ENCODE measurements around the gene CAMTA1. TPM values are rescaled to one million over a fixed set of nuclear protein-coding genes. Genes with fewer than 3 reads are reported as not detected.

CAMTA1 gene
- polyA plus RNA-seq, 1 donor (not counting 4 experiments of a cell fraction or from before 2014, with no cell fraction given), result 51.4 TPM

- H3K27me3 ChIP-seq (ENCODE audit: control insufficient read depth, extremely low read depth, insufficient read depth, low read length), result no peaks in the 10 kb centered on the region
Observed at GRCh38 chr1:7077970-7078369, 292.7 kb downstream of the CAMTA1 start.

GRCh38 chr1:7079637-7080036, 294.4 kb downstream of the CAMTA1 start:
- dilution Hi-C loops (cut with MboI; ENCODE audit: extremely low pct_ligation_motif_present, low sequenced_read_pairs), result loop anchor here (5.0 kb wide), 1 partner anchor 32 kb away; no protein-coding TSS in a partner anchor
- Histone ChIP-seq H3K4me3 (ENCODE audit: control insufficient read depth in 2 of 3, extremely low read depth in 1 of 3, insufficient read depth in 2 of 3, low read depth in 1 of 3, low read length in 3 of 3) (no peak overlapping the region), H3K4me1 (ENCODE audit: control insufficient read depth, extremely low read depth, insufficient read depth, low read length) (no peaks in the 10 kb centered on the region), H3K9ac (ENCODE audit: control insufficient read depth, extremely low read depth, insufficient read depth, low read length) (no peak overlapping the region), H3K27me3 (ENCODE audit: control insufficient read depth, extremely low read depth, insufficient read depth, low read length) (peaks cover 10% of the 10 kb centered on the region), H3K4me2 (ENCODE audit: control insufficient read depth, extremely low read depth, insufficient read depth, low read depth, low read length) (no peak overlapping the region), H4K20me1 (ENCODE audit: control insufficient read depth, extremely low read depth, insufficient read depth, low read length) (no peaks in the 10 kb centered on the region), H3K79me2 (ENCODE audit: control insufficient read depth, insufficient read depth, low read length) (no peaks in the 10 kb centered on the region), H3K27ac (ENCODE audit: control insufficient read depth, insufficient read depth, low read length) (no peak overlapping the region), H2AFZ (ENCODE audit: control insufficient read depth, low read length) (no peak overlapping the region), H3K9me3 (ENCODE audit: control insufficient read depth, low read depth, low read length) (no peaks in the 10 kb centered on the region), H3K36me3 (ENCODE audit: control insufficient read depth in 2 of 2, extremely low read depth in 1 of 2, insufficient read depth in 2 of 2, low read length in 2 of 2) (no peaks in the 10 kb centered on the region), H3K9me1 (ENCODE audit: control insufficient read depth, extremely low read depth, insufficient read depth, low read length) (no peaks in the 10 kb centered on the region)
- FAIRE-seq (no peak), DNase-seq (ENCODE audit: low read depth, low spot score) (no peak)
- TF ChIP-seq, protein P1, sequence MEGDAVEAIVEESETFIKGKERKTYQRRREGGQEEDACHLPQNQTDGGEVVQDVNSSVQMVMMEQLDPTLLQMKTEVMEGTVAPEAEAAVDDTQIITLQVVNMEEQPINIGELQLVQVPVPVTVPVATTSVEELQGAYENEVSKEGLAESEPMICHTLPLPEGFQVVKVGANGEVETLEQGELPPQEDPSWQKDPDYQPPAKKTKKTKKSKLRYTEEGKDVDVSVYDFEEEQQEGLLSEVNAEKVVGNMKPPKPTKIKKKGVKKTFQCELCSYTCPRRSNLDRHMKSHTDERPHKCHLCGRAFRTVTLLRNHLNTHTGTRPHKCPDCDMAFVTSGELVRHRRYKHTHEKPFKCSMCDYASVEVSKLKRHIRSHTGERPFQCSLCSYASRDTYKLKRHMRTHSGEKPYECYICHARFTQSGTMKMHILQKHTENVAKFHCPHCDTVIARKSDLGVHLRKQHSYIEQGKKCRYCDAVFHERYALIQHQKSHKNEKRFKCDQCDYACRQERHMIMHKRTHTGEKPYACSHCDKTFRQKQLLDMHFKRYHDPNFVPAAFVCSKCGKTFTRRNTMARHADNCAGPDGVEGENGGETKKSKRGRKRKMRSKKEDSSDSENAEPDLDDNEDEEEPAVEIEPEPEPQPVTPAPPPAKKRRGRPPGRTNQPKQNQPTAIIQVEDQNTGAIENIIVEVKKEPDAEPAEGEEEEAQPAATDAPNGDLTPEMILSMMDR (optimal IDR thresholded peaks at IDR 0.05 in 1 of 3, IDR thresholded peaks at IDR 0.05 in 1 of 3, conservative IDR thresholded peaks at IDR 0.05 in 1 of 3; ENCODE audit: extremely low read depth in 1 of 3, insufficient read depth in 2 of 3, low read length in 3 of 3), result no peak
- TF ChIP-seq EZH2 (IDR thresholded peaks at IDR 0.05; ENCODE audit: low read length), result no peak

More at GRCh38 chr1:7077970-7078369, 292.7 kb downstream of the CAMTA1 start:
- H2AFZ ChIP-seq (ENCODE audit: control insufficient read depth, low read length), result no peak overlapping the region
- H3K36me3 ChIP-seq (ENCODE audit: control insufficient read depth in 2 of 2, extremely low read depth in 1 of 2, insufficient read depth in 2 of 2, low read length in 2 of 2), result no peaks in the 10 kb centered on the region
- H3K4me3 ChIP-seq (ENCODE audit: control insufficient read depth in 2 of 3, extremely low read depth in 1 of 3, insufficient read depth in 2 of 3, low read depth in 1 of 3, low read length in 3 of 3), result no peak overlapping the region
- DNase-seq (ENCODE audit: low read depth, low spot score) (no peak), FAIRE-seq (no peak)
- TF ChIP-seq, protein P1 (optimal IDR thresholded peaks at IDR 0.05 in 1 of 3, IDR thresholded peaks at IDR 0.05 in 1 of 3, conservative IDR thresholded peaks at IDR 0.05 in 1 of 3; ENCODE audit: extremely low read depth in 1 of 3, insufficient read depth in 2 of 3, low read length in 3 of 3), result no peak
- TF ChIP-seq EZH2 (IDR thresholded peaks at IDR 0.05; ENCODE audit: low read length), result no peak
- H3K27ac ChIP-seq (ENCODE audit: control insufficient read depth, insufficient read depth, low read length), result no peak overlapping the region
- H3K9ac ChIP-seq (ENCODE audit: control insufficient read depth, extremely low read depth, insufficient read depth, low read length), result no peak overlapping the region
- no peaks in the 10 kb centered on the region for H3K4me1 ChIP-seq (ENCODE audit: control insufficient read depth, extremely low read depth, insufficient read depth, low read length)
- no peaks in the 10 kb centered on the region for H4K20me1 ChIP-seq (ENCODE audit: control insufficient read depth, extremely low read depth, insufficient read depth, low read length)
- dilution Hi-C loops (cut with MboI; ENCODE audit: extremely low pct_ligation_motif_present, low sequenced_read_pairs), result no loop called here
- no peaks in the 10 kb centered on the region for H3K79me2 ChIP-seq (ENCODE audit: control insufficient read depth, insufficient read depth, low read length)
- no peaks in the 10 kb centered on the region for H3K9me1 ChIP-seq (ENCODE audit: control insufficient read depth, extremely low read depth, insufficient read depth, low read length)
- no peaks in the 10 kb centered on the region for H3K9me3 ChIP-seq (ENCODE audit: control insufficient read depth, low read depth, low read length)
- H3K4me2 ChIP-seq (ENCODE audit: control insufficient read depth, extremely low read depth, insufficient read depth, low read depth, low read length), result no peak overlapping the region

Measured in keratinocyte (primary cell).